Measurements from ENCODE around the gene DLEC1.

Gene DLEC1

DNA sequence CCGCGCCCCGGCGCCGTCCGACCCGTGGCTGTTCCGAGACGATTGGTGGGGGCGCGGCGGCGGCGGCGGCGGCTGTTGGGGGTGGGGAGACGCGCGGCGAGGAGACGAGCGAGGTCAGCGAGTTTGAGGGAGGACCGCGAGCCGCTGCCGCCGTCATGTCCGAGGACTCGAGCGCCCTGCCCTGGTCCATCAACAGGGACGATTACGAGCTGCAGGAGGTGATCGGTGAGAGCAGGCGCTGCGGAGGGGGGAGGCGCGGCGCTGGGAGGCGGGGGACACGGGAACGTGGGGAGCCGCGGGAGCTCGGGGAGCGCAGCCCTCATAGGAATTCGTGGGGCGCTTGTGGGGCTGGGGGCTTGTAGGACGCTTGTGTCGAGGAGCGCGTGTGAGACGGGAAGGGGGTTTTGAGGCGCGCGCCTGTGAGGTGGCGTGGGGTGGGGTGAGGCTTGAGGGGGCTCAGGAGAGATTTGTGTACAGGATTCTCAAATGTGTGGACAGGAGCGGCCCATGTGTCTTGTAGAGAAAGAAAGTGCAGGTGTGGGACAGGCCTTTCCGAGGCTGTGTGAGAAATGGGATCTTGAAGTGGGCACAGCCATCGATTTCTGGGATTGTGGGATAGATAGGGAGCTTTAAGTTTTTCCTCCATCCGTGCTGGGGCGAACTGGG lies 126.8 kb downstream of the DLEC1 start:
- no peak for DNase-seq

- DNase-seq = no peak
These were observed 128.6 kb downstream of the DLEC1 start for GRCh38 chr3:38167591-38167990.

DNA sequence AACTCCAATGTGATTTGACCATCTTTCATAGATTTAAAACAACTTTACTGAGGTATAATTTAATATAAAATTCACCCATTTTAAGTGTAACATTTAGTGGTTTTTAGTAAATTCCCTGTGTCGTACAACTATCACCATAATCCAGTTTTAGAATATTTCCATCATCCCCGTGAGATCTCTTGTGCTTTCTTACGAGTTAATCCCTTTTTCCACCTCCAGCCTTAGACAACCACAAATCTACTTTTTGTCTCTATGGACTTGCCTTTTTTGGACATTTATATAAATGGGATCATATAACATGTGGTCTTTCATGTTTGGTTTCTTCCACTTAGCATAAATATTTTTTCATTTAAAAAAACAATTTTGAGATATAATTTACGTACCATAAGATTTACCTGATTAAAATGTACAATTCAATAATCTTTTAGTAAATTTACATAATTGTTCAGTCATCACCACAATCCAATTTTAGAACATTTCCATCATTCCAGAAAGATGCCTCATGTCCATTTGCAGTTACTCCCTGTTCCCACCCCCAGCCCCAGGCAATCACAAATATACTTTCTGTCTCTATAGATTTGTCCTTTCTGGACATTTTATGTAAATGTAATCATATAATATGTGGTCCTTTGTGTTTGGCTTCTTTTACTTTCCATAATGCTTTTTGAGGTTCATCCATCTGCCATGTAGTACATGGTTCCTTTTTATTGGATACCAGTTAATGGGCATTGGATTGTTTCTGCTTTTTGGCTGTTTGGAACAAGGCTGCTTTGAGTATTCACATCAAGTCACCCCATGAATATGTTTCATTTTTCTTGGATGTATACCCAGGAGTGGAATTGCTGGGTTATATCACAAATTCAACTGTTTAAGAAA lies 129.4 kb downstream of the DLEC1 start:
- no peak for DNase-seq

GRCh38 chr3:38169027-38169317 lies 130.0 kb downstream of the DLEC1 start:
- no peak for DNase-seq

DNA sequence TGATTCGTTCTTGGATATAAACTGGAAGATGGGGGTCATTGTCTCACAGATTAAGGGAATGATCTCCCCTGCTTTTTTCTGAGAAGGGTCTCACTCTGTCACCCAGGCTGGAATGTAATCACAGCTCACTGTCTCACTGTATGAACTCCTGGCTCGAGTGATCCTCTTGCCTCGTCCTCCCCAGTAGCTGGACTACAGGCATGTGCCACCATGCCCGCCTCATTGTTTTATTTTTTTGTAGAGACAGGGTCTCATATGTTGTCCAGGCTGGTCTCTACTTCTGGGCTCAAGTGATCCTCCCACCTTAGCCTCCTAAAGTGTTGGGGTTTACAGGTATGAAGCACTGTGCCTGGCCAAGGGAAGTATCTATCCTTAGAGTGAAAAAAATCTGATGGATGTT lies 131.7 kb downstream of the DLEC1 start:
- DNase-seq = no peak

DNA sequence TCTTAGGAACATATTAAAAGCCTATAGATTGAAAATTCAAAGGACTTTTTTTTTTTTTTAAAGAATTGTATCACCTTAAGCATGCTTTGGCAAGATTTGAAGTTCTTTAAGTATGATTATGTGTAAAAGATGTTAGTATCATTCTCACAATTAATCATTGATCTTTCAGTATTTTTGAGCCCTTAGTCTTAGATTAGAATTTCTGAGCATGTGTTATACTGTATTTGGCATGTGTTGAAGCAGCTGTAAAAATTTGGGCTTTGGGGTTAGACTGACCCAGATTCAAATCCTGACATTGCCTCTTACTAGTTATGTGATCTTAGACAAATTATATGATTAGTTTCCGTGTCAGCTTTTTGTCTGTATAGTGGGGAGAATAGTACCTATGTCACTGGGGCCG lies 132.6 kb downstream of the DLEC1 start:
- DNase-seq = no peak
